ENCODE results near the gene HACL1.

- TF ChIP-seq CTCF (IDR thresholded peaks at IDR 0.05) = no peak
- no peak for TF ChIP-seq POLR2A (IDR thresholded peaks at IDR 0.05; ENCODE audit: low read depth)
Observed at GRCh38 chr3:15649341-15649740, 48.0 kb upstream of the HACL1 start.
